HG02884 (cell line): ENCODE results near the gene RHEB.

Experiments
- ATAC-seq: cut with Tn5 transposase; IDR thresholded peaks from one replicate; pipeline ENCODE4 v1.9.1; 2021; ENCODE audit warnings: mild to moderate bottlenecking, moderate library complexity; ENCODE audit not compliant: unreplicated experiment

RHEB gene

DNA sequence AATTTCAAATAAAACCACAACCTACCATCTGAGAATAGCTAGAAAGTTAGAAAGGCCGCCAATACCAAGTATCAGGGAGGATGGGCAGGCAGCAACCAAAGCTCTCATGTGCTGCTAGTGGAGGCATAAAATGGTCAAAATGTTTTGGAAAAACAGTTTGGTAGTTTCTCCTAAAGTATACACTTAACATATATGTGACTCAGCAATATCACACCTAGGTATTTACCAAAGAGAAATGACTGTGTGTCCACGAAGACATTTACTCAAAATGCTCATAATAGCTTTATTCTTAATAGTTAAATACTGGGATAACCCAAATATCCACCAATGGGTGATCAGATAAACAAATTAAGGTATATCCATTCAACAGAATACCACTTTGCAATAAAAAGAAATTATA lies 14.3 kb downstream of the RHEB start:
- ATAC-seq = no peak

GRCh38 chr7:151504715-151505326 lies 14.9 kb downstream of the RHEB start:
- no peak for ATAC-seq

DNA sequence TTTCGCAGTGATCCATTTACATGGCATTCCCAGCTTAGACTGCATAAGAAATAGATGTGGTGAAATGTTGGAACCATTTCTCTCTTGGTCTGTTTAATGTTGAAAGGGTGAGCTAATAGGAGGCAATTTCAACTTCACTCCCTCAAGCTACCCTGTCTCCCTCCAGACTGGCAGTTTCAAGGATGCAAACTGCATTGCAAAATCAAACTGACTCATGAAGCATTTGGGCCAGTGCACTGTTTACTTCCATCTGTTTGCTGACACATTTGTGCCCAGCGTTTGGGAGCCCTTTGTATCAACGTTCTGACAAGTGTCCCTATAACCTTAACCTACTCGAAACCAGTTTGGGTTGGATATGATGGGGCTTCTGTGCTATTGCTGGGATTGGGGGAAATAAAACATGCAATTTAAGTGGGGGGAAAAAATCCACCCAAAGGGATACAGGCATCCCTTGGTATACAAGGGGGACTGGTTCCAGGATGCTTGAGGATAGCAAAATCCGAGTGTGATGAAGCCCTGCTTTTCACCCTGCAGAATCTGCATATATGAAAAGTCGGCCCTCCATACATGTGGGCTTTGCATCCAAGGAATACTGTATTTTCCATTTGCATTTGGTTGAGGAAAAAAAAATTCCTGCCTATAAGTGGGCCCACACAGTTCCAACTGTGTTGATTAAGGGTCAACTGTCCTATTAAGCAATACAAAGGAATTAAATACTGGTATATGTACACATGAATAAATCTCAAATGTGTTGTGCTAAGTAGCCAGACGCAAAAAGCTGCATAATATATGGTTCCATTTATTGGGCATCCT lies 15.6 kb downstream of the RHEB start:
- ATAC-seq = no peak

DNA sequence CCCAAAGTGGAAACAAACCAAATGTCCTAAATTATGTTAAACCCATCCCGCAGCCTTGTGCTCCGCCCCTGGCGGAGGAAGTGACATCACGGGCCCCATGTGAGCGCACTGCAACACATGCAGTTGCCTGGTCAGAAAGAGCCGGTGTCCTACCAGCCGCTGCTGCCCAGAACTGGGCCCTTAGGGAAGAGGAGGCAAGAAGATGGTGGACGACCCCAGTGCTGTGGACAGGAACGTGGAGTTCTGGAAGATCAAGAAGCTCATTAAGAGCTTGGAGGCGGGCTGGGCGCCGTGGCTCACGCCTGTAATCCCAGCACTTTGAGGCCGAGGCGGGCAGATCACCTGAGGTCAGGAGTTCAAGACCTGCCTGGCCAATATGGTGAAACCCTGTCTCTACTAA lies 18.0 kb downstream of the RHEB start:
- ATAC-seq = no peak

DNA sequence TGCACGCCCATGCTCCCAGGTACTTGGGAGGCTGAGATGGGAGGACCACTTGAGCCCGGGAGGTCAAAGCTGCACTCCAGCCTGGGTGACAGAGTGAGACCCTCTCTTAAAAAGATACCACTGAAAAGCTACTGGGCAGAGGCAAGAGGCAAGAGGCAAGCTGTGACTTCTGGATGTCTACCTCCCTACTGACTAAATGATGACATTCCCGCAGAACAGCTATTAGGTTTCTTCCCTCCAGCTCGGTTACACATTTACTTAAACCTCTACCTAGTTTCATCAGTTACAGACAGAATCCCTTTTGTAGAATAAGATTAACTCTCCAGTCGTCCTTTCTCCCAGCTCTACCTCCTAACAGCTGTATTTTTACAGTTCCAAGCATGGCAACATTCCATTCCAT lies 21.2 kb downstream of the RHEB start:
- no peak for ATAC-seq

- no peak for ATAC-seq
These were observed 22.3 kb downstream of the RHEB start for GRCh38 chr7:151497306-151497871.

DNA sequence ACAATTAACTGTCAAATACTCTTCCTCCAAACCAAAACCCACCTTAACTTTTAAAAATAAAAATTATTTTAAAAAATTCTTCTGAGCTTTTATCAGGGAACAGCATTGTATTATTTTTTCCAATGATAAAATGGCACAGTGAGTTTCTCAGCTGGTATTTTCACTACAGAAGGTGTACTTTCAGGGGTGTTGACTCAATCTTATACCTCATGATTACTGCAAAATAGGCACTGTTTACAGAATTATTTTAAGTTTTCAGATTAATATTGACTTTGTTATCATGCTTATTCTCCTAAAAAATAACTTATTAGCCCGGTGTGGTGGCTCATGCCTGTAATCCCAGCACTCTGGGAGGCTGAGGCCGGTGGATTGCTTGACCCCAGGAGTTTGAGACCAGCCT lies 24.3 kb downstream of the RHEB start:
- no peak for ATAC-seq

- ATAC-seq = no peak
These were observed 25.1 kb downstream of the RHEB start for GRCh38 chr7:151494298-151495284.

GRCh38 chr7:151493083-151493482 lies 26.6 kb downstream of the RHEB start:
- ATAC-seq = no peak

DNA sequence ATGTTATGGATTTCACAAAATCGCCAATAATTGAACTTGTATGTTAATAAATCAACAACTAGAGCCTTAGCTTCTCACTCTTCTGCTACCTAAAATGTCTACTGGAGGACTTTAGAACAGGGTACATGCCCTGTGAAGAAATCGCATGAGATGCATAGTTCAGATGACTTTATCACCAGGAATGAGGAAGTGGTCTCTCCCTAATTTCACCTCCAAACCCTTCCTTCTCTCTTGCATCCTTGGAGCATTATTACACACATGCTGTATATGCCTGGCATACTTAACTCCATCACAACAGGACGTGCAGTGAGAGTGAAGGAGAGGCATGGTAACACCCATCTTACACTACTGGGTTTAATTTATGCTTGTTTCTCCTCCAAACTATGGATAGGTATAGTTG lies 27.8 kb downstream of the RHEB start:
- ATAC-seq = no peak

DNA sequence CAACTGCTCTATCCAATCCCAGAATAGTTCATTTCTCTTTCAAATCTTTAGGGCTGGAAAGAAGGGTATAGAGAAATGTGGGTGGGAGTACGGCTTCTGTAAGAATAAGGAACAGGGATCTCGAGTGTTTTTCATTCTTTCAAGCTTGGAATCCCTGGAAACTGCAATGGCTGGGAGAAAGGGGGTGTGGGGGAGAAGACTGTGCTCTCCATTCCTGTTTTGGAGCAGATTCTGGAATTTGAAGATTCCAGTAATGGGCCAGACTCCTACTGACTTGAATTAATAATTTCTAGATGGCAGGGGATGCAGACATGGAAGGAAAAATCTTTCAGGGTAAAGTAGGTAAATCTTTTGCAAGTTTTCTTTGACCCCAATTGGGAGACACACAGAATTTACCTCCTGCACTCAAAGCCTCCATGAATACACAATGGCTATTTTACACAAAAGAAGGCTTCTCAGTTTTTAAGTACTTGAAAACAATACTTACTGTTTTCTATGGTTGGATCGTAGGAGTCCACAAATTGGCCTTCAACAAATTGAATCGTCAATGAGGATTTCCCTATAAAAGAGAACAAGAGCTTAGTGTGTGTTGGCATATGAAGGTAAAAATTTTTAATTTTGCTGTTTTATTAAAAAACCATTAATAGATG lies 29.1 kb downstream of the RHEB start:
- ATAC-seq = no peak

DNA sequence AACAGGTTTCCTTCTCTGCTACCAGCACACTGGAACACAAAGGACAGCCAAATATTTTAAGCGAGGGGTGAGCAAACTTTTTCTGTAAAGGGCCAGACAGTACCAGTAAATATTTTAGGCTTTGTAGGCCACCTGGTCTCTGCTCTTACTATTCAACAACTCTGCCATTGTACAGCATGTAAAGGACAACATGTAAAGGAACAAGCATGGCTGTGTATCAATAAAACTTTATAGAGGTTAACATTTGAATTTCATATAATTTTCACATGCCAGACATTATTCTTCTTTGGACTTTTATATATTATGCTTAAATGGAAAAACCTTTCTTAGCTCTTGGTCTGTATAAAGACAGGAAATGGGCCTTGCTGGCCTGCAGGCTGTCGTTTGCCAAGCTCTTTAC lies 30.2 kb downstream of the RHEB start:
- ATAC-seq = no peak

GRCh38 chr7:151488096-151488495 lies 31.6 kb downstream of the RHEB start:
- ATAC-seq = no peak

DNA sequence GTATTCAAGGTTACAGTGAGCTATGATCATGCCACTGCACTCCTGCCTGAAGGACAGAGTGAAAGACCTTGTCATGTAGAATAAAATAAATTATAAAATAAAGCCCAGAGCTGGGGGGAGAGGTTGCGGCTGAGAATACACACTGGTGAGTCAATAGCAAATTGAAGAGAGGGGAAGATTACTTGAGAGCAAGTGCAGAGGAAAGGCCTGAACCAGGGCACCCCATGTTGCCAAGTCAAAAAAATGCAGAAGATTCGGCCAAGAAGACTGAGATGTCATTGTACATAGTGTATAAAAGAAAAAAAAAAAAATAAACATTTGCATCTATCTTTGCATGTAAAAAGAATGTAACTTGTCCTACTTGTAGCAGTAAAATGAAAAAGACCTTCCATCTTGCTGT lies 32.5 kb downstream of the RHEB start:
- no peak for ATAC-seq

- ATAC-seq = no peak
These were observed 33.6 kb downstream of the RHEB start for GRCh38 chr7:151486074-151486473.

- no peak for ATAC-seq
These were observed 34.6 kb downstream of the RHEB start for GRCh38 chr7:151484971-151485707.

- no peak for ATAC-seq
These were observed 36.0 kb downstream of the RHEB start for GRCh38 chr7:151483711-151483983.

- ATAC-seq = no peak
These were observed 36.6 kb downstream of the RHEB start for GRCh38 chr7:151482883-151483710.
